Retinal pigment epithelial cell (primary cell): Measurements from ENCODE around the gene PROB1.
A peak's percentile ranks its signal among the peaks of the same experiment; 100 is the strongest.

Experiments
- DNase-seq: peaks from one replicate; pipeline ENCODE4 v3.0.0-alpha.2; 2010; ENCODE audit warnings: low read depth
- H3K4me3 ChIP-seq: 2 replicates; pipeline ENCODE4 v1.5.1; 2011; ENCODE audit warnings: mild to moderate bottlenecking, low read length, control low read depth, moderate library complexity
- TF ChIP-seq, protein P1 (sequence below): conservative IDR thresholded peaks from 2 replicates; pipeline ENCODE4 v1.5.1; 2011; ENCODE audit warnings: low read depth, low read length, control low read depth, inconsistent platforms

PROB1 gene

DNA sequence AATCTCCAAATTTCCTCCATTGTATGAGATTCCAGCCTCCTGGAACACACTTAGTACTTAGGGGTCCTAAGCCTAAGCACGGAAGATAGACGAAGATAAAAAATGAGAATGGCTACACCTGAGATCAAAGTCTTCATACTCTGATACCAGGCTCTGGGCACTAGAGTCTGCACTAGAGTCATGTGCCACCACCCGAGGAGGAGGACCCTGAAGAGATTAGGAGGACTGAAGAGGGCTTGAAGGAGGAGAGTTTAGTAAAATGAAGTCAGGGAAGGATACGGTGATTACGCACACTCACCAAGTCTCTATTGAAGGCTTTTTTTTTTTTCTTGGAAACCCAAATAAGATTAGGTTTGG is 9.6 kb upstream of the PROB1 start:
- no peak for DNase-seq
- H3K4me3 ChIP-seq: peak overlapping the region; percentile 59
- TF ChIP-seq, protein P1, sequence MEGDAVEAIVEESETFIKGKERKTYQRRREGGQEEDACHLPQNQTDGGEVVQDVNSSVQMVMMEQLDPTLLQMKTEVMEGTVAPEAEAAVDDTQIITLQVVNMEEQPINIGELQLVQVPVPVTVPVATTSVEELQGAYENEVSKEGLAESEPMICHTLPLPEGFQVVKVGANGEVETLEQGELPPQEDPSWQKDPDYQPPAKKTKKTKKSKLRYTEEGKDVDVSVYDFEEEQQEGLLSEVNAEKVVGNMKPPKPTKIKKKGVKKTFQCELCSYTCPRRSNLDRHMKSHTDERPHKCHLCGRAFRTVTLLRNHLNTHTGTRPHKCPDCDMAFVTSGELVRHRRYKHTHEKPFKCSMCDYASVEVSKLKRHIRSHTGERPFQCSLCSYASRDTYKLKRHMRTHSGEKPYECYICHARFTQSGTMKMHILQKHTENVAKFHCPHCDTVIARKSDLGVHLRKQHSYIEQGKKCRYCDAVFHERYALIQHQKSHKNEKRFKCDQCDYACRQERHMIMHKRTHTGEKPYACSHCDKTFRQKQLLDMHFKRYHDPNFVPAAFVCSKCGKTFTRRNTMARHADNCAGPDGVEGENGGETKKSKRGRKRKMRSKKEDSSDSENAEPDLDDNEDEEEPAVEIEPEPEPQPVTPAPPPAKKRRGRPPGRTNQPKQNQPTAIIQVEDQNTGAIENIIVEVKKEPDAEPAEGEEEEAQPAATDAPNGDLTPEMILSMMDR: no peak

DNA sequence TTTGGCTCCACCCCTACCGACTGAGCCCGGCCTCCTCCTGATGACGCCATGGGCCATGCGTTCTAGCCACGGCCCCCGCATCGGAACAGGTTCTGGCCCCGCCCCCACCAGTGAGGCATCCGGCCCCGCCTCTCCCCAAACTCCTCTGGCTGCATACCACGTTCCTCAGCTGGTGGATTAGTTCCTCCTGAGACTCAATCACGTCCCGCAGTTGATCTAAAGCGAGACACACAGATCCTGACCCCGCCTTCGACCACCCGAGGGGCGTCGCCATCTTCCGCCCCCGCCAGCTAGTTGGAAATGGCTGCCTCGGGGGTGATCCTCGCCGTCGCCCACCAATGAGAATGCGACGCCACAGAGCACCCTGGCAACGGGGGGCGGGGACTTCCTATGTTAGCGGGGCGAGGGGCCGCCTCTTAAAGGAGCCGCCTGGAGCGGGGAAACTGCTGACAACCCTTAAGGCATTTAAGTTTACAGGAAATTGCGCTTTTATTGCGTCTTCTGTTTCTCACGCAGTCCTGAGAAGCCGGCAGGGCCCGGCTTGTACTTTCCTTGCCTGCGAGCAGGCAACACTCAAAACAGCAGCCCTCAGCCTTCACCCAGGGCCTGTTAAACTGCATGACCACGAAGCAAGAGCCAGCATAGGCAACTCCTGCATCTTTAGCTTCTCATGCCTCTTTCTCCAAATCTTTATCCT is 9.0 kb upstream of the PROB1 start, which contains the start of gene SPATA24:
SPATA24 (minus strand) TSS at position 303 of the 697 bp plus-strand sequence; CDS start at position 274, 29 bp downstream.
- H3K4me3 ChIP-seq: peak within 1 kb of the TSS; percentile 59
- TF ChIP-seq, protein P1: no peak
- peak; percentile 90 for DNase-seq

DNA sequence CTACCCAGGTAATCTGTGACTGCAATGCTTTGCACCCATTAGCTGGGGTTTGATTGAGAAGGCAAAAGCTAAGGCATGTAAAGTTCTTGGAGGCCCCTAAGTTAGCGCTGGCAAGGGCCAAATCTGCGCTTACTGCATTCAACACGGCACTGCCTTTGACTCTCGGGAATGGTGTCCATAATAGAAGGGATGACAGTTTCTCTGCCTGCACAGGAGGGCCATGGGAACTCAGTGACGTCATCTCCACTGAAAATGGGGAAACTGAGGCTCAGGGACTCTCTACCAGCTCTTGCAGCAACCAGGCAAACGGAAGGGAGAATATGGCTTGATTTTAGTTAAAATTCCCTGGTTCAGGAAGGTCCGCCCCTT is 8.5 kb upstream of the PROB1 start:
- H3K4me3 ChIP-seq: peak overlapping the region; percentile 59
- TF ChIP-seq, protein P1: no peak

DNA sequence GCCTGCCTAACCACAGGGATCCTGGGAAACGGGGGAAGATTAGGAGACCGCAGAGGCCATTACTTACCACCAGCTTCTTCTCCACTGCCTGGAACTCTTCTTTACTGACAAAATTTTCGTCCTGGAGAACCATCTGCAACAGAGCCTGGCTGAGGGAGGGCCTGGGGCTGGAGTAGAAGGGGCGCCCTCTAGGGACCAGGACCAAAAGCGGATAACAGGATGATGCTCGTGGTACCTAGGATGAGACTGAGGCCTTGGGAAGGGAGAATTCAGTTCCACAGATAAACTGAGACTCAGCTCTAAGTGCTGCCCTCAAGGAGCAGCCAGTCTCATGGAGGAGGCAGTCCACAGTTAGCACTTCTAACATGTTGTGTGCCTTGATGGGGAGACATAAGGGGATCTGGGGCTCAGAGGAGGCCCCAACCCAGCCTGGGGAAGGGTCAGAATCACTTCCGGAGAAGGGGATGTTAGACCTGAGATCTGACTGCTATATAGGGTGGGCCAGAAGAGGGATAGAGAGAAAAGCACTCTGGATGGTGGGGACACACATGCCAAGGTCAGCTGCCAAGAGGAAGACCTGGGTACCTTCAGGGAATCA is 7.8 kb upstream of the PROB1 start:
- DNase-seq: no peak
- TF ChIP-seq, protein P1: peak; percentile 56

More for the DNA sequence above, 8.5 kb upstream of the PROB1 start:
- no peak for DNase-seq

DNA sequence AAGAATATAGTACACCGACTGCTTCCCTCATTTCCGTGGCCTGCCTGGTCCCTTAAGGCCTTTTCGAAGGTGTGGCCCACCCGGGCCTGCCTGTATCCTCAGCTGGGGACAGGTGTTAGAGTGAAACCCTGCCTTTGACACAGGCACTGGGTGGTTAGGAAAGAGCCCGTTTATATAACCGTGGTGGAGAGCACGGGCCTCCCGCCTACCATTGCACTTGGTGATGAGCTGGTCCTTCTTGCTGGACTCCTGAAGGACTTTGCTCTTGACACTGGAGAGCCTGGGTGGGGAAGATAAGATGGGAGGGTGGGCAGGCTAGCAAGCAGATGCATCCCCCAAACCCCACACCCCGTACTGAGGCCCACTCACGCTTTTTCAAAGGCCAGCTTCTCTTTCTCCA is 6.6 kb upstream of the PROB1 start:
- DNase-seq: no peak
- TF ChIP-seq, protein P1: no peak

More for the DNA sequence above, 7.8 kb upstream of the PROB1 start:
- H3K4me3 ChIP-seq: no peak overlapping the region

DNA sequence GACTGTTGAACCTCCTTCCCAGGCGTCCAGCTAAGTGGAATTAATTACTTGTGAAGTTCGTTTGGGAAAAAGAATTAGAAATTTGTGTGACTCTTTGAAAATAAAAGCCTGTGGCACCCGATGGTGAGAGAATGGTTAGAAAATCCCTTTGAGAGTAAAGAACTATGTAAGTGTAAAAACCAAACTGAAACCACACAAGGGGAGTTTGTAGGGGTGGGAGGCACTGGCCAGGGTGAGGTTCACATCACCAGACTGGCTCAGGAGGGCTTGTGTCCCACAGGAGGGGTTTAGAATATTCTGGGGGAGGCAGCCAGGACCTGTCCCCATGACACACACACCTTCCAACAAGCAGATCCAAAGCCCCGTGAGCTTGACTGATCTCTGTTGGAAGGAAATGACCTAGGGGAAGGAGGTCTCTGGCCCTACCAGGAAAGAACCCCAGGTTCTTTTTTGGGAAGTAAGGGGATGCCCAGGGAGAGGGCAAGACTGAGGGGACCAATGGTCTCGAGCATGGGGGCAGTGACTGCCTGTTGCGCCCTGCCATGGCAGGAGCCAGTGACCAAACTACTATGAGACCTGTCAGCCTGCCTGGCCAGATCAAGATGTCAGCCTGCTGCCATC is 4.7 kb upstream of the PROB1 start:
- H3K4me3 ChIP-seq: no peak overlapping the region
- TF ChIP-seq, protein P1: no peak
- no peak for DNase-seq

More for the DNA sequence above, 6.6 kb upstream of the PROB1 start:
- no peak overlapping the region for H3K4me3 ChIP-seq
